ENCODE measurements around the gene SYTL1. TPM values are rescaled to one million over a fixed set of nuclear protein-coding genes. Genes with fewer than 3 reads are reported as not detected.

SYTL1 gene, protein sequence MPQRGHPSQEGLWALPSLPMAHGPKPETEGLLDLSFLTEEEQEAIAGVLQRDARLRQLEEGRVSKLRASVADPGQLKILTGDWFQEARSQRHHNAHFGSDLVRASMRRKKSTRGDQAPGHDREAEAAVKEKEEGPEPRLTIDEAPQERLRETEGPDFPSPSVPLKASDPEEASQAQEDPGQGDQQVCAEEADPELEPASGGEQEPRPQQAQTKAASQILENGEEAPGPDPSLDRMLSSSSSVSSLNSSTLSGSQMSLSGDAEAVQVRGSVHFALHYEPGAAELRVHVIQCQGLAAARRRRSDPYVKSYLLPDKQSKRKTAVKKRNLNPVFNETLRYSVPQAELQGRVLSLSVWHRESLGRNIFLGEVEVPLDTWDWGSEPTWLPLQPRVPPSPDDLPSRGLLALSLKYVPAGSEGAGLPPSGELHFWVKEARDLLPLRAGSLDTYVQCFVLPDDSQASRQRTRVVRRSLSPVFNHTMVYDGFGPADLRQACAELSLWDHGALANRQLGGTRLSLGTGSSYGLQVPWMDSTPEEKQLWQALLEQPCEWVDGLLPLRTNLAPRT
- total RNA-seq, result under 0.01 TPM in 1 of 2 replicates, not detected in the other

DNA sequence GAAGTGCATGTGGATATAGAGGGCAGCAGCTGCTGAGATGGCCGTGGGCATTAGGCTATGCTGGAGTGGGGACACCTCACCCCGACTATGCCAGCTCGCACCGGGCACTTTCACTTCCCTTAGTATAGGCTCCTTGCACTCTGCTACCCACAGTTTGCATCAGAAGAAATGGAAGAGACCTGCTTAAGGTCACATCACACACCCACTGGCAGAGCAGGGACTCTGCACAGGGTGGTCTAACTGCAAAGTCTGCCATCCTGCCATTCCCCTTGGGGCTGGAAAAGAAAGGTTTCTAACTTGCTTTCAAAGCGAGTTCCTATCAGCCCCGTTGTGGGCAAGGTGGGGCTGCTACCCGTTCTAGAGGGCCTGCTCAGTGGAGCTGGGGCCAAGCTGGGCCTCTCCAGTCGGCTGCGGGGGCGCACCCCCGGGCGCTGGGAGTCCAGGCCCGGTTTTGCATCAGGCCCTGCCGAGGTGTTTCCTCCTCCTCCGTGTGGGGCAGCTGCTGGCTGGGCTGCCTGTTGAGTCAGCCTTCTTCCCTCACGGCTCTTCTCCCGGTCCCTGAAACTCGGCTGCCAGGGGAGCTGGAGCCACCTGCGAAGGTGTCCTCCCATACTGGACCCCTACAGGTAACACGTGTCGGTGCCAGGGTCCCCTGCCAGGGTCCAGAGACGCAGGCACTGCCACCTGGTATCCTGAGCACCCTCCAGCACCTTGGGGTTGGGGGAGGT, at the start of gene SYTL1:
Gene SYTL1, plus strand, starts transcription at position 498 of the 728 bp plus-strand sequence. CDS start 3,313 bp downstream, outside the sequence.

DNA sequence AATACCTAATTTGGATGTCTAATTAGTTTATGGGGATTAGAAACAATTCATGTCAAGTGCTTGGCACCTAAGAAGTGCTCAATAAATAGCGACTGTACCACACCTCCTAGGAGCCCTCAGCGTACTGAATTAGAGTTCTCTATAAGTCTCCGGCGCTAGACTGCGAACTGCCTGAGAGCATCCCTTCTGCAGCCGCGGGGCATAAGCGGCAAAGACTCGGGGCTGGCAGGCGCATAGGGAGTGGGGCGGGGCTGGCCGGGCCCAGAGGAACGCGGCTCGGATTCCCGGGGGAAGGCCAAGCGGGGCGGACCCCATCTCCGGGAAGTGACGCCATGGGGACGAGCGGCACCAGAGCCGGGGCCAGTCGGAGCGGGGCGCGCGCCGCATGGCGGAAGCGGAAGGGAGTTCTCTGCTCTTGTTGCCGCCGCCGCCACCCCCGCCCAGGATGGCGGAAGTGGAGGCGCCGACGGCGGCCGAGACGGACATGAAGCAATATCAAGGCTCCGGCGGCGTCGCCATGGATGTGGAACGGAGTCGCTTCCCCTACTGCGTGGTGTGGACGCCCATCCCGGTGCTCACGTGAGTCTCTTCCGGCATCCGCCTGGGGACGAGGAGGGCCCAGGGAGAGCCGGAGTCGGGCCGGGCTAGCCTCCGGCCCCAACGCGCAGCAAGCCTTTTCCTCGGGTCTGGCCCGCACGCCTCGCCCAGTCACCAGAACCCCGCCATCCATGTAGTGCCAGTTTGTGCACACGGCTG, 19.8 kb upstream of the SYTL1 start, which contains the start of gene TMEM222:
Gene TMEM222, plus strand, starts transcription at position 351 of the 756 bp plus-strand sequence. Its CDS starts 35 bp downstream, at position 386.

DNA sequence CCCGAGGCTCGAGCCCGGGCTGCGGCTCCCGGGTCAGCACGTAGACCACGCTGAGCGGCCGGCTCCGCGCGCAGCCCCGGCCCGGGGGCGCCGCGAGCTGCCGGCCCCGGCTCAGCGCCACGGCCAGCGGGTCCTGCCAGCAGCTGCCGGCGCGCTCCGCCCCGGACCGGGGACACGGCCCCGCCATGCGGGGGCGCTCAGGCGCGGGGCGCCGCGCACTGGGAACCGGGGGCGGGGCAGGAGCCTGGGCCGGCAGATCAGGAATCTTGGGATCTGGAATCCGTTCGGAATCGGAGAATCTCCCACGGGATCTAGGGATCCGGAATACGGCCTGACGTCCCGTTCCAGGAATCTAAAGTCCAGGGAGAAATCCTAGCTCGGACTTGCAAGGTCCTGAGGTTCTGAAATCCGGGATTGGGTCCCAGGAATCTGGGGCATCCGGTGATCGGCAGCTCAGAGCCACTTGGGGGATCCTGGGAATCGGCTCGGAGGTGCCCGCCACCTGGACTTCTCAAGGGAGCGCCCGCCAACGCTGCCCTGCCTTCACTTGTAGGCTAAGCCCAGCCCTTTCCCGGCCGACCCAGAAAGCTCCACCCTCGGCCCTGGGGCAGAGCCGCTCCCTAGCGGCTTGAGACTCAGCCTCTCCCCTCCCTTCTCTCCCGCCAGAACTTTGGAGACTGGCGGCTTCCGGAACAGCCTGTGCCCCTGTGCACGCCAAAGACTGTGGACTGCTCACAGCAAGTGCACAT, 24.8 kb downstream of the SYTL1 start, which contains the start of gene MAP3K6:
Gene MAP3K6, minus strand, starts transcription at position 551 of the 749 bp plus-strand sequence. Its CDS starts 364 bp downstream, at position 187.

DNA sequence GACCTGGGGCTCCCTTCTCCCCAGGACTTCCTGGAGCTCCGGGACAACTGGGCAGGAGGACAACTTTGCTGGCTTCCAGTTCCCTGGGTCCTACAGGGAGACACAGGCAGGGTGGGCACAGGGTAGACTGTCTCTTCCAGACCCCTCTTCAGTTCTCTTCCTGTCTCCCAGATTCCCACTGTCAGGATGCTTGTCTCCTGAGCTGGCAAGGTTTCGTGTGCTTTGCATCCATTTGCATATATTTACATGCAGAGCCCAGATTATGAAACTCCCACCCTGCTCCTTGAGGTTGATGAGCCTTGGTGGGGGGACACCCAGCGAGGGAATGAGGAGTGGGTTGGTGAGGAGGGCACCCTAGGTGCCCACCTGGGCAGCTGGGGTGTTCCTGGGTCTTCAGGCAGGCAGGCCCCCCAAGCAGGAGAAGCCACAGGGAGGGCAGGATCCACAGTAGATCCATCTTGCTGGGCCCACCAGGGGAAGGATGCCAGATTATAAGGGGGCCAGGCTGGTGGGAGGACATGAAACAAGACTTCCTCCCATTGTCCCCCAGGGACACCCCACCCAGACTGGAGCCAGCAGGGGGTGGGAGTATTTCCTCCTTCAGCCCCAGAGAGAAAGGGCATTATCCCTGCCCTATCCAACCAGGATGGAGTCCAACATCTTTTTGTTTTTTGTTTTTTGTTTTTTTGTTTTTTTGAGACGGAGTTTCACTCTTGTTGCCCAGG, 32.7 kb downstream of the SYTL1 start, which contains the start of gene FCN3:
Gene FCN3, minus strand, starts transcription at position 463 of the 725 bp plus-strand sequence. Its CDS starts 6 bp downstream, at position 457.

DNA sequence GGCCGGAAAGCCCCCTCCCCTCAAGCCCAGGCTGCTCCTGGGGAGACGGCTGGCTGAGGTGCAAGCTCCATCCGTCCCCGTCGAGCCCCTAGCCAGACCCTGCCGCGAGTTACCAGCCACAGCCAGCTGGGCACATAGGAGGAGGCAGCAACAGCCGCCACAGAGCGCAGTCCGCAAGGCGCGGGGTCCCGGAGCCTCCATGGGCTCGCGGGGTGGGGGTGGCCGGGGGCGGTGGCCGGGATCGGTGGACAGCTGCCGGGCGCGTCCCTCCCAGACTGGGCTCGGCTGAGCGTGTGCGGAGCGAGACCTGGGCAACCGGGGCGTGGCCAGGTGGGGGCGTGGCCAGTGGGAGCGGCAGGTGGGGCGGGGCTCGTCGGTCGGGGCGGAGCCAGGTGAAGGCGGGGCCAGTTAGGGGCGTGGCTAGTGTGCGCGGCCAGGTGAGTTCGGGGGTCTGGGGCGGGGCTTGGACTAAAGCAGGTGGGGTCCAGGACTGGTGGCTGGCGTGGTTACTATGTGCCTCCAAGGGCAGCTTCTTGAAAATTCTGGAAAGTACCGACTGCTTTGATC, 41.3 kb downstream of the SYTL1 start, which contains the start of gene CD164L2:
Gene CD164L2, minus strand, starts transcription at position 295 of the 567 bp plus-strand sequence. Its CDS starts 94 bp downstream, at position 201.

DNA sequence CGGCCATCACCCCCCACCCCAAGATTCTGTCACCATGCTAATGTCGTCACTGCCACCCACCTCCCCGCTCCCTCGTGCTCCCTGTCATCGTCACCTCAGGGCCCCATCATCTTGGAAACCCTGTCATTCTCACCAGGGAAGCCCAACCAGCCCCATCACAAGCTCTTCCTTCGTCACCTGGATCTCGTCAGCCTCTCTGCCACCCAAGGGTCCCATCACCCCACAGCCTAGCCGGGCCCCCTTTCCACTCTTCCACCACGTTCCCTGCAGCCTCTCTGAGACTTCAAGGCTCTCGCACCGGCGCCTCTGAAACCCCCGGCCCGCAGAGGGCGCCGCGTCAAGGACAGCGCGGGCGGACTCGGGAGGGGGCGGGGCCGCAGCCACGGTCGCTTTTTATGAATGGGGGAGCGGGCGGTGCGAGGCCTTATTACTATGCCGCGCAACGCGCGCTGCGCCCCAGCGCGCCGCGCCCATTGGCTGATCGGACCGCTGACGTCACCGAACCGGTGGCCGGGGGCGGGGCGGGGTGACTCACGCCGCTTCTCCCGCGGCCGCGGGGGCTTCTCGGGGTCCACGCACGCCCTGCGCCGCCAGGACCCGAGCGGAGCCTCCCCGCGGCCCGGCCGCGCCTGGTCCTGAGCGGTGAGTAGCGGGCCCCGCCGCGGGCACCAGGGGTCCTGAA, 50.4 kb downstream of the SYTL1 start, which contains the start of gene GPR3:
Gene GPR3, plus strand, starts transcription at position 527 of the 682 bp plus-strand sequence. CDS start 1,177 bp downstream, outside the sequence.

Other genes starting within 250 kb of the SYTL1 start
- gene SLC9A1, start 186.9 kb upstream of the SYTL1 start, total RNA-seq, result 3.9 and 5.9 TPM in 2 replicates
- gene WDTC1, start 107.4 kb upstream of the SYTL1 start, total RNA-seq, result 13.0 and 15.5 TPM in 2 replicates
- gene TMEM222, start 19.9 kb upstream of the SYTL1 start, total RNA-seq, result 23.3 and 24.7 TPM in 2 replicates
- gene MAP3K6, start 24.9 kb downstream of the SYTL1 start, total RNA-seq, result 6.4 and 6.5 TPM in 2 replicates
- gene FCN3, start 32.8 kb downstream of the SYTL1 start, total RNA-seq, result under 0.01 TPM in 1 of 2 replicates, not detected in the other
- gene CD164L2, start 41.3 kb downstream of the SYTL1 start, total RNA-seq, result not detected in 2 replicates
- 0.46 and 0.65 TPM in 2 replicates for gene GPR3, start 50.6 kb downstream of the SYTL1 start, total RNA-seq
- 17.9 and 21.1 TPM in 2 replicates for gene WASF2, start 148.1 kb downstream of the SYTL1 start, total RNA-seq